Epithelial cell of prostate (primary cell): ENCODE results near the gene CNOT9.
"Not testable (repeated sequence)": the region's sequence is repeated elsewhere in the genome, so short reads cannot be mapped to it uniquely, and the experiment has no call there.

Experiments
- DNase-seq: peaks from one replicate; pipeline ENCODE4 v3.0.0-alpha.2; 2011; ENCODE audit warnings: low read depth, low spot score
- H3K27ac ChIP-seq: fragments of 450-650 bp; 2 replicates; pipeline ENCODE4 v1.5.1; 2017; ENCODE audit warnings: mild to moderate bottlenecking

Gene CNOT9

GRCh38 chr2:218568190-218569037 is at the start of gene CNOT9, which contains the start of gene USP37:
Gene CNOT9 (plus strand): TSS chr2:218568839. CDS start chr2:218568955, 116 bp downstream.
Gene USP37 (minus strand): TSS chr2:218568351. CDS start chr2:218558653, 9,698 bp downstream.
- peak; percentile 87 for DNase-seq
- H3K27ac ChIP-seq = peak within 1 kb of the TSS; percentile 83

- no peak for DNase-seq
- no peak overlapping the region for H3K27ac ChIP-seq
Measured at GRCh38 chr2:218518876-218519275, 49.8 kb upstream of the CNOT9 start.

- no peak for DNase-seq
Measured at GRCh38 chr2:218523651-218524050, 45.0 kb upstream of the CNOT9 start.

GRCh38 chr2:218528409-218528808 is 40.2 kb upstream of the CNOT9 start:
- DNase-seq = not testable (repeated sequence)

More at GRCh38 chr2:218523651-218524050, 45.0 kb upstream of the CNOT9 start:
- no peak overlapping the region for H3K27ac ChIP-seq

GRCh38 chr2:218529990-218530389 is 38.6 kb upstream of the CNOT9 start:
- DNase-seq = no peak
- H3K27ac ChIP-seq = no peak overlapping the region

More at GRCh38 chr2:218528409-218528808, 40.2 kb upstream of the CNOT9 start:
- not testable (repeated sequence) for H3K27ac ChIP-seq

- no peak overlapping the region for H3K27ac ChIP-seq
- no peak for DNase-seq
Measured at GRCh38 chr2:218536804-218537494, 31.7 kb upstream of the CNOT9 start.

- no peak overlapping the region for H3K27ac ChIP-seq
- no peak for DNase-seq
Measured at GRCh38 chr2:218540015-218540414, 28.6 kb upstream of the CNOT9 start.

GRCh38 chr2:218546012-218546411 is 22.6 kb upstream of the CNOT9 start:
- no peak for DNase-seq
- no peak overlapping the region for H3K27ac ChIP-seq

- DNase-seq = no peak
Measured at GRCh38 chr2:218547511-218547910, 21.1 kb upstream of the CNOT9 start.

GRCh38 chr2:218547978-218548377 is 20.7 kb upstream of the CNOT9 start:
- DNase-seq = no peak
- H3K27ac ChIP-seq = no peak overlapping the region

More at GRCh38 chr2:218547511-218547910, 21.1 kb upstream of the CNOT9 start:
- H3K27ac ChIP-seq = no peak overlapping the region

GRCh38 chr2:218554225-218554624 is 14.4 kb upstream of the CNOT9 start:
- H3K27ac ChIP-seq, DNase-seq: not testable (repeated sequence)

- no peak overlapping the region for H3K27ac ChIP-seq
- no peak for DNase-seq
Measured at GRCh38 chr2:218555527-218555926, 13.1 kb upstream of the CNOT9 start.

- no peak for DNase-seq
- H3K27ac ChIP-seq = no peak overlapping the region
Measured at GRCh38 chr2:218557941-218558340, 10.7 kb upstream of the CNOT9 start.

- DNase-seq = no peak
- no peak overlapping the region for H3K27ac ChIP-seq
Measured at GRCh38 chr2:218558986-218559385, 9.7 kb upstream of the CNOT9 start.

GRCh38 chr2:218564056-218564455 is 4.6 kb upstream of the CNOT9 start:
- H3K27ac ChIP-seq = no peak overlapping the region
- DNase-seq = no peak

GRCh38 chr2:218566296-218566695 is 2.3 kb upstream of the CNOT9 start:
- no peak overlapping the region for H3K27ac ChIP-seq
- no peak for DNase-seq

GRCh38 chr2:218567797-218568189 is 846 bp upstream of the CNOT9 start:
- peak overlapping the region; percentile 83 for H3K27ac ChIP-seq
- DNase-seq = no peak

GRCh38 chr2:218569038-218569431 is 396 bp downstream of the CNOT9 start:
- DNase-seq = no peak
- H3K27ac ChIP-seq = peak overlapping the region; percentile 83

GRCh38 chr2:218569661-218570500 is 1.2 kb downstream of the CNOT9 start:
- DNase-seq = no peak

GRCh38 chr2:218570850-218571249 is 2.2 kb downstream of the CNOT9 start:
- DNase-seq = no peak

More at GRCh38 chr2:218569661-218570500, 1.2 kb downstream of the CNOT9 start:
- H3K27ac ChIP-seq = peak overlapping the region; percentile 83

More at GRCh38 chr2:218570850-218571249, 2.2 kb downstream of the CNOT9 start:
- H3K27ac ChIP-seq = no peak overlapping the region
